Peyer's patch (tissue), 4 donors: ENCODE data around the gene KRT37.

Experiments
- CTCF ChIP-seq, 6 experiments: fragments of 450-650 bp in 4 of 6; fragments of 200-600 bp in 2 of 6; sonication (generic) in 1 of 6; IDR thresholded peaks; one replicate each; pipeline ENCODE4 v1.5.1; 2017 to 2019; ENCODE audit warnings: antibody characterized with exemption in 6 of 6, mild to moderate bottlenecking in 3 of 6, moderate library complexity in 1 of 6
- POLR2A ChIP-seq, 2 donors: fragments of 450-650 bp; IDR thresholded peaks; one replicate each; pipeline ENCODE4 v1.5.1; 2017; ENCODE audit warnings: antibody characterized with exemption in 2 of 2, mild to moderate bottlenecking in 2 of 2, moderate library complexity in 2 of 2

- no peak for TF ChIP-seq CTCF (IDR thresholded peaks at IDR 0.05)
- TF ChIP-seq POLR2A (IDR thresholded peaks at IDR 0.05) = no peak
Observed at GRCh38 chr17:41421116-41421515, 3.3 kb downstream of the KRT37 start.
